ENCODE data around the gene ZDHHC22. TPM values are rescaled to one million over a fixed set of nuclear protein-coding genes. Genes with fewer than 3 reads are reported as not detected.
A peak's percentile ranks its signal among the peaks of the same experiment; 100 is the strongest.

Gene ZDHHC22
- total and polyA plus RNA-seq, 10 donors = 0.02 TPM; not detected in 9

- Histone ChIP-seq H3K9me3 (no peaks in the 10 kb centered on the region), H3K4me1 (peaks cover 7 to 24% (median 15%) of the 10 kb centered on the region in 6 donors), H3K4me3 (no peak overlapping the region), H3K36me3 (no peaks in the 10 kb centered on the region), H3K27me3 (replicated peaks in 1 of 7) (peaks cover 0 to 82% (median 24%) of the 10 kb centered on the region in 7 donors), H3K27ac (no peak overlapping the region)
- intact Hi-C loops (cut with DNase I; ENCODE audit: low total_unique reads) = no loop called here
- TF ChIP-seq CTCF (IDR thresholded peaks at IDR 0.05 in 8 of 11, conservative IDR thresholded peaks at IDR 0.05 in 3 of 11) (no peak), POLR2A (IDR thresholded peaks at IDR 0.05) (no peak), POLR2AphosphoS5 (IDR thresholded peaks at IDR 0.05) (no peak)
- WGBS, 5 donors = 35 to 55% (median 47%) methylated on average over 5 of the region's 5 CpGs
- no peak for DNase-seq
These were observed 42.3 kb upstream of the ZDHHC22 start for GRCh38 chr14:77183896-77184295.

DNA sequence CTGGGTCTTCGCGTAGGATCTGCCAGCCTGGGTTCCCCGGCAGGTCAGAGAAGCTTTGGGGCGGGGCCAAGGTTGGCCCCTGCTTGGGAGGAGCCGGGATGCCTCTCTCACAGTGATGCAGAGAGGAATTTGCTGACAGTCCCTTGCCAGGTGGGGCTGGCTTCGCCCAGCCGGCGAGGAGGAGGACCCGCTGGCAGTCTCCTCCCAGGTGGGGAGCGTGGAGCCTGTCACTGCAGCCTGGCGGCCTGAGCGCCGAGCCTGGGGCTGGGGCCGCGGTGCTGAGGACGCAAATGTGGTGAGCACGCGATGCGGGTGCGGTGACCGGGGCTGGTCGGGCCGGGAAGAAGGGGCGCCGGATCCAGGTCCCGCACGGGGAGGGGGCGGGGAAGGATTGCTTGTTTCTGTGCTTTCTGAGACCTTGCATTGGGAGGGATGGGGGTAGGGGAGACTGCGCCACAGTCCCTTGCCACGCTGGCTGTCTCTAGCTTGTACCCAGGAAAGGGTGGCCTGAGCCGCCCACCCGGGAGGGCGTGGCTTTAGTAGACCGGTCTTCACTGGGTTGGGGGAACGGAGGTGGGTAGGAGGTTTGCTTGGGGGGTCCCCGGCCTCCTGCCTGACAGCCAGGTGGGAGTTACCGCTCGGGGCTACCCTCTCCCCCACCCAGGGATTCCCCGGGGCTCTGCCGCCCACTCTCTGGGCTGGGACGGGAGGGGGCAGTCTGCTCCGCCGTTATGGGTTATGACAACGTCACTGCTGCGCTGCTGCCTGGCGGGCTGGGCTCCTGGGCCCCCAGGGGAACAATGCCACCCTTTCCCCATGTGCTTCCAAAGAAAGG, 40.2 kb upstream of the ZDHHC22 start, which contains the start of gene TMEM63C:
Gene TMEM63C (plus strand): TSS at position 196 of the 835 bp plus-strand sequence. CDS start 37,016 bp downstream, outside the sequence.
- H3K27me3 ChIP-seq (replicated peaks in 1 of 7) = peaks cover 0 to 64% (median 24%) of the 10 kb centered on the region in 7 donors
- 1 to 4% (median 1%) methylated on average over 15 to 46 of the region's 46 CpGs for WGBS, 5 donors
- peaks cover 7 to 24% (median 15%) of the 10 kb centered on the region in 6 donors for H3K4me1 ChIP-seq
- H3K36me3 ChIP-seq = no peaks in the 10 kb centered on the region
- intact Hi-C loops (cut with DNase I; ENCODE audit: low total_unique reads) = no loop called here
- DNase-seq = peak; percentile 84
- H3K4me3 ChIP-seq = peak within 1 kb of the TSS; percentile 25 to 79 (median 38)
- H3K27ac ChIP-seq = peak within 1 kb of the TSS in 2 of 8 donors; percentile 22 to 43
- H3K9me3 ChIP-seq = no peaks in the 10 kb centered on the region
- TF ChIP-seq POLR2AphosphoS5 (IDR thresholded peaks at IDR 0.05) (peak; percentile 17 to 62 (median 45)), POLR2A (IDR thresholded peaks at IDR 0.05) (no peak)

DNA sequence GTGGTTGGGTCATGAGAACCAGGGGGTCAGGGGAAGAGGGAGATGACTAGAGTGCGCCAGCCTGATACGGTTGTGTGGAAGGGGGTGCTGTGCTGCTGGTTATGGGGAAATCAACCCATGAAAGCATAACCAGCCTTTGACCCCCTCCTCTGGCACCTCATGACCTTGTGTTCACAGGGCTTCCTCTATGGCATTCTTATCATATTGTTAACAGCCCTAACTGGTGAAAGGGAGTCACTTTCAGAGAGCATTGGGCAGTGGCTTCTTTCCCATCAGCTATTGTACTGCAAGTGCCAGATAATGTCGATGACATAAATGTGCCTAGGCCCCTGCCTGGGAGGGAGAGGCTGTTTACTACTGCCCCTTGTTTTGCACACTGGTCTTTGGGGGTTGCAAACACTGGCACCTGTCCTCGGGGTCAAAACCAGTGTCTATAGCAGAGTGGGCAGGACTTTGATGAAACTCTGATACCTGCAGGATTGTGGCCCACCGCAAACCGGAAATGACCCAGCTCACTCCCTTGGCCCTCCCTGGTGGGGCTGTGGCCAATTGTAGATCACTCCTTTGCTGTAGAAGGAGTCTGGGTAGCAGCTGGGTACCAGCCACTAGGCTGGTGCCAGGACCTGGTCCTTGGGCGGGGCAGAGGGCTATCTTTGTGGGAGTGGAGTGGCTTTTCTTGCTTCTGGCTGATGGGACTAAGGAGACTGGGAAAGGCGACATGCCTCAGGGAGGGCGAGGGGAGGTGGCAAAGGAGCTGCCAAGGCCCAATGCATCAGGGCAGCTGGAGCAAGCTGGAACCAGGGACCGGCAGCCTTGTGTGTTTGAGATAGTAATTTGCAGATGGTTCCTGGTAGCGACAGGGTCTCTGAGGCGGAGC, 39.4 kb upstream of the ZDHHC22 start:
- no peak for DNase-seq
- H3K4me1 ChIP-seq = peaks cover 7 to 24% (median 15%) of the 10 kb centered on the region in 6 donors
- peak overlapping the region in 6 of 8 donors; percentile 37 to 79 (median 42) for H3K4me3 ChIP-seq
- no peak overlapping the region for H3K27ac ChIP-seq
- 40 to 53% (median 45%) methylated on average over 10 to 12 of the region's 12 CpGs for WGBS, 5 donors
- no peaks in the 10 kb centered on the region for H3K9me3 ChIP-seq
- H3K36me3 ChIP-seq = no peaks in the 10 kb centered on the region
- H3K27me3 ChIP-seq (replicated peaks in 1 of 7) = peaks cover 0 to 64% (median 24%) of the 10 kb centered on the region in 7 donors
- intact Hi-C loops (cut with DNase I; ENCODE audit: low total_unique reads) = no loop called here
- TF ChIP-seq POLR2AphosphoS5 (IDR thresholded peaks at IDR 0.05) = no peak
- no peak for TF ChIP-seq POLR2A (IDR thresholded peaks at IDR 0.05)
- TF ChIP-seq CTCF (IDR thresholded peaks at IDR 0.05 in 8 of 11, conservative IDR thresholded peaks at IDR 0.05 in 3 of 11) = no peak

- Histone ChIP-seq H3K36me3 (no peaks in the 10 kb centered on the region), H3K27ac (no peak overlapping the region), H3K9me3 (no peaks in the 10 kb centered on the region), H3K4me3 (no peak overlapping the region), H3K27me3 (replicated peaks in 1 of 7) (peaks cover 0 to 44% (median 19%) of the 10 kb centered on the region in 7 donors), H3K4me1 (peaks cover 7 to 24% (median 15%) of the 10 kb centered on the region in 6 donors)
- DNase-seq = no peak
- no peak for TF ChIP-seq POLR2AphosphoS5 (IDR thresholded peaks at IDR 0.05)
- no peak for TF ChIP-seq POLR2A (IDR thresholded peaks at IDR 0.05)
- TF ChIP-seq CTCF (IDR thresholded peaks at IDR 0.05 in 8 of 11, conservative IDR thresholded peaks at IDR 0.05 in 3 of 11) = no peak
- 56 to 61% (median 58%) methylated on average over 3 of the region's 3 CpGs for WGBS, 5 donors
- intact Hi-C loops (cut with DNase I; ENCODE audit: low total_unique reads) = no loop called here
These were observed 37.1 kb upstream of the ZDHHC22 start for GRCh38 chr14:77178656-77179055.
